ENCODE data around the gene OSBPL5.
A peak's percentile ranks its signal among the peaks of the same experiment; 100 is the strongest.
"Not testable (repeated sequence)": the region's sequence is repeated elsewhere in the genome, so short reads cannot be mapped to it uniquely, and the experiment has no call there.

Gene OSBPL5

DNA sequence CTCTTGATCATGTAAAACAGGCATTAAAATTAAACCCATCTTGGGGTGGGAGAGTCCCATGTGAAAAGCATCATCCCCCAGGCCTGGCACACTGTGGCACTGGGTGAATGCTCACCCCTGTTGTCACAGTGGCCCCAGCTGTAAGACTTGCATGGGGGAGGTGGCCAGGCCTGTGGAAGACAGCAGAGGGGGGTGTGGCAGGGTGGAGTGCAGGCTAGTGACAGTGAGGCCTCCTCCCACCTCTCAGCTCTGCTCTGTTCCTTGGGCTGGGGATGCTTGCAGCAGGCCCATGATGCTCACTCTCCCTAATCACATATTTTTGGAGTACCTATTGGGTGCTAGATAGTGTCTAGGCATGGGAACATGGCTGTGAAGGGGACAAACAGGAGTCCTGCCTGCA is 10.1 kb upstream of the OSBPL5 start:
- Mint-ChIP-seq H3K4me1 (no peaks in the 10 kb centered on the region), H3K9me3 (peaks cover 8% of the 10 kb centered on the region), H3K27ac (no peak overlapping the region), H3K4me3 (no peak overlapping the region), H3K27me3 (peaks cover 17% of the 10 kb centered on the region), H3K36me3 (no peaks in the 10 kb centered on the region)
- no peak for ATAC-seq

DNA sequence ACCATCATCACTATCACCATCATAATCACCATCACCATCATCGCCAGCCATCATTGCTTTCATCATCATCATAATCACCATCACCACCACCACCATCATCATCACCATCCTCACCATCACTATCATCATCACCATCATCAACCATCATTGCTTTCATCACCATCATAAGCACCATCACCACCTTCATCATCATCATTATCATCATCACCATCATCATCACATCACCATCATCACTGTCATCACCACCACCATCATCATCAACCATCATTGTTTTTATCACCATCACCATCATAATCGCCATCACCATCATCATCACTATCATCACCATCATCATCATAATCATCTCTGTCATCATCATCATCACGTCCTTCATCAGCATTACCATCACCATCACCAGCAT is 9.3 kb upstream of the OSBPL5 start:
- H3K9me3 Mint-ChIP-seq: peaks cover 8% of the 10 kb centered on the region
- H3K4me3 Mint-ChIP-seq: no peak overlapping the region
- ATAC-seq: no peak
- no peak overlapping the region for H3K27ac Mint-ChIP-seq
- H3K27me3 Mint-ChIP-seq: peaks cover 25% of the 10 kb centered on the region
- H3K36me3 Mint-ChIP-seq: no peaks in the 10 kb centered on the region
- peaks cover 6% of the 10 kb centered on the region for H3K4me1 Mint-ChIP-seq

DNA sequence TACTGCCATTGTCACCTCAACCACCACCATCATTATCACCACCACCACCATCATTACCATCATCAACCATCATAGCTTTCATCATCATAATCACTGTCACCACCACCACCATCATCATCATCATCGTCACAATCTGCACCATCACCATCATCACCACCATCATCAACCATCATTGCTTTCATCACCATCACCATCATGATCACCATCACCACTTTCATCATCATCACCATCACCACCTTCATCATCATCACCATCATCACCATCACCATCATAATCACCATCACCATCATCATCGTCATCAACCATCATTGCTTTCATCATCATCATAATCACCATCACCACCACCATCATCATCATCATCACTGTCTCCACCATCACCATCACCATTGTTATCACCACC is 8.7 kb upstream of the OSBPL5 start:
- no peak for ATAC-seq
- Mint-ChIP-seq H3K27me3 (peaks cover 31% of the 10 kb centered on the region), H3K4me1 (peaks cover 6% of the 10 kb centered on the region), H3K36me3 (no peaks in the 10 kb centered on the region), H3K27ac (no peak overlapping the region), H3K9me3 (peaks cover 8% of the 10 kb centered on the region), H3K4me3 (no peak overlapping the region)

GRCh38 chr11:3171931-3172560 is 6.9 kb upstream of the OSBPL5 start:
- Mint-ChIP-seq H3K36me3 (no peaks in the 10 kb centered on the region), H3K27me3 (peaks cover 37% of the 10 kb centered on the region), H3K9me3 (peaks cover 8% of the 10 kb centered on the region), H3K4me1 (peaks cover 6% of the 10 kb centered on the region), H3K27ac (no peak overlapping the region), H3K4me3 (no peak overlapping the region)
- ATAC-seq: no peak

GRCh38 chr11:3170756-3171650 is 5.9 kb upstream of the OSBPL5 start:
- H3K36me3 Mint-ChIP-seq: no peaks in the 10 kb centered on the region
- H3K4me1 Mint-ChIP-seq: peaks cover 6% of the 10 kb centered on the region
- H3K27ac Mint-ChIP-seq: no peak overlapping the region
- ATAC-seq: no peak
- no peak overlapping the region for H3K4me3 Mint-ChIP-seq
- H3K9me3 Mint-ChIP-seq: peaks cover 7% of the 10 kb centered on the region
- H3K27me3 Mint-ChIP-seq: peaks cover 46% of the 10 kb centered on the region

- no peaks in the 10 kb centered on the region for H3K9me3 Mint-ChIP-seq
- H3K4me1 Mint-ChIP-seq: peaks cover 12% of the 10 kb centered on the region
- no peaks in the 10 kb centered on the region for H3K36me3 Mint-ChIP-seq
- H3K4me3 Mint-ChIP-seq: no peak overlapping the region
- no peak overlapping the region for H3K27ac Mint-ChIP-seq
- H3K27me3 Mint-ChIP-seq: peaks cover 47% of the 10 kb centered on the region
- no peak for ATAC-seq
Measured at GRCh38 chr11:3170044-3170755, 5.1 kb upstream of the OSBPL5 start.

GRCh38 chr11:3169255-3170043 is 4.3 kb upstream of the OSBPL5 start:
- Mint-ChIP-seq H3K36me3 (no peaks in the 10 kb centered on the region), H3K4me1 (peaks cover 12% of the 10 kb centered on the region), H3K9me3 (no peaks in the 10 kb centered on the region), H3K27ac (no peak overlapping the region), H3K27me3 (peaks cover 47% of the 10 kb centered on the region), H3K4me3 (no peak overlapping the region)
- no peak for ATAC-seq

GRCh38 chr11:3168742-3169254 is 3.7 kb upstream of the OSBPL5 start:
- H3K9me3 Mint-ChIP-seq, H3K27ac Mint-ChIP-seq, H3K4me3 Mint-ChIP-seq, ATAC-seq, H3K36me3 Mint-ChIP-seq: not testable (repeated sequence)
- Mint-ChIP-seq H3K4me1 (peaks cover 12% of the 10 kb centered on the region), H3K27me3 (peaks cover 50% of the 10 kb centered on the region)

DNA sequence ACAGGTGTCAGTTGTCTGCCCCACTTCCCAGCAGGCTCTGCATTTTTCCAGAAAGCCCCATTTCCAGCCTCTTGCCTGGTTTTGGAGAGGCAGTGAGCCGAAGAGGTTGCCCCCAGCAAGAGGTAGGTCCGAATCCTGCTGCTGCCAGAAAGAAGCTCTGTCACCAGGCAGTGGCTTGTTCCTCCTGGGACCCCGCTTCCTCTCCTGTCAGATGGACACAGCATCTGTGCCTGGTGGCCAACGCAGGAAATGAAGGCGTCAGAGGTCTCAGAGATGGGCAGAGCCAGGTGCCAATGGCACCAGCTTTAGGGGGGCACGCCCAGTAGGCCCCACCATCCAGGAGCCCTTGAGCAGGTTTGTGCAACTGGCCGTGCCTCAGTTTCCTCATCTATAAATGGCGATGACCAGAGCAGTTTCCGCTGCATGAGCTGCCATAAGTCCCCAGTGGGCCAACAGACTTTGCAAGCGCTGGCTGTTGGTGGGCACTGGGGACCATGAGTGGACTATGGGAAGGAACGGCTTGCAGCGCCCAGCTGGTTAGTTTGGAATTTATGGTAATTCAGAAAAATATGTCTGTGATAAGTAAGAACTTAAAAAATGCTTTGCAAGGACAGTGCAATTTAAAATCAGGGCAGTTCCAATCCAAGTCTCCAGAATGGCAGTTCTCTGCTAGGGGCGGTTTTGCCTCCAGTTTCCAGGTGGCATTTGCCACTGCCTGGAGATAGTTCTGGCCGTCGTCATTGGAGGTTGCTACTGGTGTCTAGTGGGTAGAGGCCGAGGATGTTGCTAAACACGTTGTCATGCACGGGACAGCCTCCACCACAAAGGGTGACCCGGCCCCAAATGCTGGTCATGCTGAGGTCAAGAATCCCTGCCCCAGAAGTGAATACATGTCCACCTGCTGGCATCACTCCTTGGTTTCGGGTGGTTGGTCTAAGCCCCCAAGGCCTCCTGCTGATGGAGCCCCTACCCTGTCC is 2.3 kb upstream of the OSBPL5 start:
- H3K4me1 Mint-ChIP-seq: peaks cover 12% of the 10 kb centered on the region
- no peaks in the 10 kb centered on the region for H3K36me3 Mint-ChIP-seq
- ATAC-seq: no peak
- H3K4me3 Mint-ChIP-seq: no peak overlapping the region
- no peak overlapping the region for H3K27ac Mint-ChIP-seq
- peaks cover 64% of the 10 kb centered on the region for H3K27me3 Mint-ChIP-seq
- no peaks in the 10 kb centered on the region for H3K9me3 Mint-ChIP-seq

DNA sequence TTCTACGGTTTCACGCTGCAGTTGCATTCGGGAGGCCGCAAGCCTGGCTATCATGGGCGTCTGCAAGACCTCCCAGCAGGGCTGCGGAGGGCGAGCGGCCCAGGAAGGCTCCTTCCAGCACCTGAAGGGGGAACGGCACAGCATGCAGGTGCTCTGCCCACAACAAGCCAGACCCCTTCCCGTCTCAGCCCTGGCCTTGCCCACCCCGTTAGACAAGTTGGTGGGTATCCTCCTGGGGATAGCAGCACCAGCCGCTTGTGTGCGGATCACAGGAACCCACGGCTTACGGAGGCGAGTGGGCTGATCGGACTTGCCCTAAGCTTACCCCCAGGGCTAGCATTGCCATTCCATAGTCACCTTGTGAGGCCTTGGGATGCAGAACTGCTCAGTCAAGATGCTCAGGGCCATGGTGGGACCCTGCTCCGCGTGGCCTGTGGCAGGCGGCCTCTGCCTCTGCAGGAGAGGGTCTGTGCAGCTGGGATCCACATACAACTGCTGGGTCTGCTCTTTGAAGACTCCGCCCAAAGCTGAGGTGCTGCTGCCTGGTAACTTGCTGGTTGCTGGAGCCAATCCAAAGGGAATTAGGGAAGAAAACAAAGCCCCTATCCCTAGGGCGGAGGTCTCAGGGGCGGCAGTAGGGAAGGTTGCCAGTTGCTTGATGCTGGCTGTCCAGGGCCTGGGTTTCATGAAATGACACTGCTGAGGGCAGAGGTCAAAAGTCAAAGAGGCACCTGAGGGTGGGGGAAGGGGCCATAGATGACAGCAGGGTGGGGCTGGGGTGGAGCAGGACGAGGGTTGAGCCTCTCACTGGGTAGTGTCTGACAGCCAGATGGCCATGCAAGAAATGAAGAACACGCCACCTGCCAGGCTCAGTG is 1.4 kb upstream of the OSBPL5 start:
- ATAC-seq: no peak
- Mint-ChIP-seq H3K9me3 (no peaks in the 10 kb centered on the region), H3K27me3 (peaks cover 66% of the 10 kb centered on the region), H3K27ac (no peak overlapping the region), H3K4me1 (peaks cover 12% of the 10 kb centered on the region), H3K36me3 (no peaks in the 10 kb centered on the region), H3K4me3 (no peak overlapping the region)

DNA sequence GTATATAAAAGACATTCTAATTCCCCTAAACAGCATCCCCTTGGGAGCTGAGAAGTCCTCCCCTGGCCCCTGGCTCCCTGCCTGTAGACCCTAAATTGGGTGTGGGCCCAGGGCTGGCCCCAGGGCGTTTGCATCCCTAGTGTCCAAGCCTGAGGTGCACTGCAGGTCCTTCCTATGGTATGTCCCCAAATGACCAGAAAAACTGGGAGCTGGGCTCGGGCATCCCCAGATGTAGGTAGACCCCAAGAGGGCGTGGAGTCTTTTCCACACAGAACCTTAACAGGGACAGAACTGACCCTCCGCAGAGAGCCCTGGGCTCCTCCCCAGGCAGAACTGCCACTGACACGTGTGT is 782 bp upstream of the OSBPL5 start:
- peaks cover 72% of the 10 kb centered on the region for H3K27me3 Mint-ChIP-seq
- H3K27ac Mint-ChIP-seq: no peak overlapping the region
- ATAC-seq: no peak
- H3K4me1 Mint-ChIP-seq: peaks cover 12% of the 10 kb centered on the region
- H3K36me3 Mint-ChIP-seq: no peaks in the 10 kb centered on the region
- no peaks in the 10 kb centered on the region for H3K9me3 Mint-ChIP-seq
- H3K4me3 Mint-ChIP-seq: peak overlapping the region; percentile 37

- H3K4me3 Mint-ChIP-seq: no peak overlapping the region
Measured at GRCh38 chr11:3164552-3165151, 458 bp downstream of the OSBPL5 start.

DNA sequence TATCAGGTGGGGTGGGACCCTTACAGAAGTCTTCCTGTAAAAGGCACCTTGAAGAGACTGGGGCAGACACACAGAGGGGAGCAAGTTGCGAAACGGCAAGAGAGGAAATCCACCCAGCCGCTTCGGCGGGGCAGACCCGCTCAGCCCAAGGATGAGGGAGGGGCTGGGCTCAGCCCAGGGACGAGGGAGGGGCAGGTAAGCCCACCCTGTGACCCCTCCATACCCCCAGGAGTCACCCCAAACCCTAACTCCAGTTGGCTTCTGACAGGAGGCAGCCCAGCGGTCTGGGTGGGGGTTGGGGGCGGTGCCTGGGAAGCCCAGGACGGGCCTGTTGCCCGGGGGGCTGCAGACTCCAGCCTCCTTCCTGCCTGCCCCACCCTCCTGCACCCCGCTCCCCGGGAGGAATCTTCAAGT is 965 bp downstream of the OSBPL5 start:
- Mint-ChIP-seq H3K9me3 (no peaks in the 10 kb centered on the region), H3K27me3 (peaks cover 74% of the 10 kb centered on the region), H3K27ac (no peak overlapping the region), H3K4me3 (no peak overlapping the region), H3K4me1 (peaks cover 6% of the 10 kb centered on the region), H3K36me3 (no peaks in the 10 kb centered on the region)
- ATAC-seq: no peak

More at GRCh38 chr11:3164552-3165151, 458 bp downstream of the OSBPL5 start:
- H3K36me3 Mint-ChIP-seq: no peaks in the 10 kb centered on the region
- H3K27me3 Mint-ChIP-seq: peaks cover 74% of the 10 kb centered on the region
- H3K27ac Mint-ChIP-seq: no peak overlapping the region
- H3K4me1 Mint-ChIP-seq: peaks cover 7% of the 10 kb centered on the region
- H3K9me3 Mint-ChIP-seq: no peaks in the 10 kb centered on the region
- no peak for ATAC-seq

Measured in stimulated activated memory B cell treated with anti-CD40 and anti-IgM and Interleukin-4, amounts not matched to agents 10 μg/mL and 1 μg/mL and 100 μg/mL, for 72 hours (primary cell).